UCSD-AML1 (cell line): ENCODE measurements around the gene ANKEF1.
A peak's percentile ranks its signal among the peaks of the same experiment; 100 is the strongest.

ENCODE experiments used
- DNase-seq: peaks from one replicate; lab custom pipeline; 2025; ENCODE audit not compliant: unreplicated experiment; lab: John Stamatoyannopoulos, UW

The ANKEF1 gene

GRCh38 chr20:10034717-10035571 is at the start of gene ANKEF1:
ANKEF1 (plus strand) TSS chr20:10034987; CDS start chr20:10038302, 3,315 bp downstream.
- peak; percentile 62 for DNase-seq

GRCh38 chr20:9985281-9985680 is 49.5 kb upstream of the ANKEF1 start:
- no peak for DNase-seq

GRCh38 chr20:9985773-9986172 is 49.0 kb upstream of the ANKEF1 start:
- DNase-seq, result no peak

GRCh38 chr20:9989066-9989724 is 45.6 kb upstream of the ANKEF1 start:
- no peak for DNase-seq

- no peak for DNase-seq
These were observed 41.6 kb upstream of the ANKEF1 start for GRCh38 chr20:9993137-9993536.

- DNase-seq, result no peak
These were observed 40.1 kb upstream of the ANKEF1 start for GRCh38 chr20:9994676-9995075.

- DNase-seq, result no peak
These were observed 39.1 kb upstream of the ANKEF1 start for GRCh38 chr20:9995510-9996272.

GRCh38 chr20:9996944-9997343 is 37.8 kb upstream of the ANKEF1 start:
- no peak for DNase-seq

- DNase-seq, result no peak
These were observed 35.1 kb upstream of the ANKEF1 start for GRCh38 chr20:9999645-10000044.

- DNase-seq, result no peak
These were observed 31.9 kb upstream of the ANKEF1 start for GRCh38 chr20:10002866-10003265.

GRCh38 chr20:10004900-10005299 is 29.9 kb upstream of the ANKEF1 start:
- DNase-seq, result no peak

GRCh38 chr20:10005885-10006284 is 28.9 kb upstream of the ANKEF1 start:
- no peak for DNase-seq

- DNase-seq, result no peak
These were observed 28.2 kb upstream of the ANKEF1 start for GRCh38 chr20:10006447-10007090.

- DNase-seq, result no peak
These were observed 27.6 kb upstream of the ANKEF1 start for GRCh38 chr20:10007158-10007557.

GRCh38 chr20:10007747-10008146 is 27.0 kb upstream of the ANKEF1 start:
- no peak for DNase-seq

GRCh38 chr20:10012464-10012863 is 22.3 kb upstream of the ANKEF1 start:
- no peak for DNase-seq

- DNase-seq, result no peak
These were observed 20.4 kb upstream of the ANKEF1 start for GRCh38 chr20:10014431-10014830.

- no peak for DNase-seq
These were observed 13.8 kb upstream of the ANKEF1 start for GRCh38 chr20:10020937-10021336.

- no peak for DNase-seq
These were observed 12.2 kb upstream of the ANKEF1 start for GRCh38 chr20:10022625-10023024.

GRCh38 chr20:10023911-10024310 is 10.9 kb upstream of the ANKEF1 start:
- DNase-seq, result no peak
